Smooth muscle cell of the brain vasculature (primary cell): Measurements from ENCODE around the gene TLE7.

Source experiments
- DNase-seq: peaks from one replicate; pipeline ENCODE4 v3.0.0-alpha.2; 2012; ENCODE audit warnings: low read depth, low spot score

The TLE7 gene

GRCh38 chr16:71412270-71413160 is 29.3 kb downstream of the TLE7 start:
- peak; percentile 23 for DNase-seq

DNA sequence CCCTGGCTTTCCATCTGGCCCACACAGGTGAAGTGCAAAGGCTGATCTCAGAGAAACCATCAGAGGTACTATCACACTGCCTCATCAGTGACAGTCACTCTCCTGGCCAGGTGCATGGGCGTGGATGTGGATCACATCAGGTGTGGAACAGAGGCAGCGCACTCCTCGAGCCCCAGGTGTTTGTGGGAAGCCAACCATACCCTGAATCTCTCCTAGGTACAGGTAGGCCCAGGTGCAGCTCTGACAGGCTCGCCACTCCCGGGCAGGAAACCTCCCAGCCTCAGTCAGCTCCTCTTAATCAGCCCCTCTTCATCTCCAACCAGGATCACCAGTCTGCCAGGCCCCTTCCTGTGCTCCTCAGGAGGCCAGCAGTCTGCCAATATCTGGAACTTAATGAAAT is 31.7 kb downstream of the TLE7 start:
- DNase-seq, result no peak

- no peak for DNase-seq
Observed at GRCh38 chr16:71409011-71409775, 32.7 kb downstream of the TLE7 start.

- no peak for DNase-seq
Observed at GRCh38 chr16:71408536-71408935, 33.3 kb downstream of the TLE7 start.

- DNase-seq, result no peak
Observed at GRCh38 chr16:71407731-71408130, 34.1 kb downstream of the TLE7 start.

DNA sequence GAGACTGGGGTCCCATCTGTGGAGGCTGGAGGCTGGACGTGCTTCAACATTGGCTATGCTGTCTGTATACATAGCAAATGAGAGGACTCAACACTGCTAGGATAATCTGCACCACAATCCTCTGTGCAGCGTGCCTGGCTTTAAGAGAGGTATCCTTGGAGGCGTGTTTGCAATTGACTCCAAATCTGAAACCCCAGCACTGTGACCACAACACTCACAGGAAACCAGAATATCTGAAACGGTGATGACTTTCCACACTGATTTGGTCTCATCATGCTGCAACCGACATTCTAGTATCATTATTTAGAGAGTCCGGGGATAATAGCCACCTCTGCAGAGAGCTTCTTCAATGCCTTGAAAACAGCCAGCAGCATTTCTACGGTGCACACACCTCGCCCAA is 35.1 kb downstream of the TLE7 start:
- DNase-seq, result no peak

DNA sequence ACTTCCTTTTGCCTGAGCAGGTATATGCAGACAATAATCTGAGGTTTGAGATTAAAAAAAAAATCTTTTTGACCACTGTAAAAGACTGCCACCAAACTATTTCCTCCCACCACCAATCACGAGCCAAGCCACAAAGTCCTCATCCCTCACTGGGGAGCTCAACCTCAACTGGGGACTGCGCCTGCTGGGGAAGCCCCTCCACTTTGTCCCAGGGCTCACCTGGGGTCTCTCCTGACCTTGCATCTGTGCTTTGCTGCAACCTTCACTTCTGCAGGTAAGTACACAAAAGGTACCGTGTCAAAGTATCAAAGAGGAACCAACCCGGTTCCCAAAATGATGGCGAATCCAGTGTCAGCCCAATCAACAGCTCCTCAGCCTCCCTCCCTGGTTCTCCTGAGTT is 35.5 kb downstream of the TLE7 start:
- DNase-seq, result no peak

DNA sequence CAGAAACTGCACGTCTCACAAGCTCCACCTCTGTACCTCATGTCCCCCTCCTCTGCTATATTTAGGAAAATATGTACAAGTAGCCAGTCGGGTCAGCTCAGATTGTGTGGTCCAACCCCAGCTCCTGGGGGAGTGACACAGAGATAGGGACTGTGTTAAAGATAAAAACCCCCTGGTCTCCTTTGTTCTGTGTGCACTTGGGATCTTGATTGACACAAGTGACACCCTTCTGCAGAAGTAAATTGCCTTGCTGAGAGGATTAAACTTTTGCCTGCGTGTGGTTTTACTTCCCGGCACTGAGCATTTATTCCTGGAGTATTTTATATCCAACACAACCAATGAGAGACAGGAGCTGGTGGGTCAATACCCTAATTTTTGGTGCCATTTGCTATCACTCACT is 37.5 kb downstream of the TLE7 start:
- DNase-seq, result no peak

GRCh38 chr16:71402674-71403073 is 39.2 kb downstream of the TLE7 start:
- no peak for DNase-seq

DNA sequence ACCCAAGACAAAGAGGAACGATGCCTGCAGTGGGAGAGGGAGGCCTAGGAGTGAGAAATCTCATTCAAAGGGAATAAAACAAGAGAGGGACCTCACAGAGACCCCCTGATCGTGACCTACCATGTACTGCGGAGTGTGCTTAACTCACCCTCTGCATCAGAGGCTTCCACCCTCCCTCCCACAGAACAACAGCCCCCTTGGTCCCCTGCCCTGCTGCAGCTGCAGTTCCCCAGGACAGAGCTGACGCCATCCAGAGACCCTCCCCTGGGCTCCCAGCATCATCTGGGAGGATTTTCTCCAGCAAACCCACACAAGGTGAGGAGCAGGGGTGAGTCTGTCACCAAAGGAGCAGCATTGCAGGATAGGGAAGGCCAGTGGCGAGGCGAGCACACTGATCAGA is 39.8 kb downstream of the TLE7 start:
- DNase-seq, result no peak

DNA sequence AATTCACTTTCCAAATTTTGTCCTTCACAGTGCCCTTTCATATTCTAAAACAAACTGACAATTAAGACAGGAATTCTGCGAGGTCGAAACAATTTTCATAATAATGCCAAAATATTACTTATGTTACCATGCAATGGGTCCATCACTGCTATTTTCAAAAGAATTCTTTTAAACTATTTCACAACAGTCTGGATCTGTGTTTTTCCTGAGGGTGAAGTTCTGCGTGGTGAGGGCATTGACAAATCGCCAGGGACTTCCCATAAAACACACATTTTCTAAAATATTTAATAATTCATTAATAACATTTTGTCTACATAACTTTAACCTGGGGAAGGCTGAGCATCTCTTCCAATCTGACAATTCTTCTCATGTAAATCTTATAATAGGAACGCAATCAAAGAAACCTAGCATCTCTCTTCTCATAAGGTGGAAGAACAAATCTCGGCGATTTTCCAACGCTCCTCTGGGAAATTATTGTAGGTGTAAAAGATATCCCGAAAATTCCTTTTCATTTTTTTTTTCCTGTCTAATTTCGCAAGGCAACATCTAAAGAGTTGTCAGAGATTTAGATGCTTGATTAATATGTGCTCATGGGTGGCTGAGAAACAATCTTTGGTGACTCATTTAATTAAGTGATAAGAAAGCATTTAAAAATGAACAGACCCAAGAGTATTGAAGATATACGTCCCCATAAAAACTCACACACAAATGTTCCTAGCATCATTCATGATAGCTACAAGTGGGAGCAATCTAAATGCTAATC is 41.9 kb downstream of the TLE7 start:
- DNase-seq, result no peak

DNA sequence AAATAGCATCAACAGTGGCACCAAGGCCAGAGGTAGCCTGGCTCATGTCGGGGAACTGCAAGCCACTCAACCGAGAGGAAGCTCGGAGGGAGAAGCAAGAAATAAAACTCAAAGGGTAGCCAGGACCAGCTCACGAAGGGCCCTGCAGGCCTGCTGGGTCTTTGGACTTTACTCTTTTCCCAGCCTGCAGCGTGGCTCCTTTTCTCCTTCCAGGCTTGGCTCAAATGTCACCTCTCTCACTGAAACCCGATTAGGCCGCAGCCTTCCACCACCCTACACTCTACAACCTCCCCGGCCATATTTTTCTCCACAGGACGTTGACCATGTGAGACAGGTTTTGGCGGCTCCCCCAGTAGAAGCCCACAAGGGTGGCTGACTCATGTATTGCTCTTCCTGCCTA is 45.3 kb downstream of the TLE7 start:
- DNase-seq, result no peak

DNA sequence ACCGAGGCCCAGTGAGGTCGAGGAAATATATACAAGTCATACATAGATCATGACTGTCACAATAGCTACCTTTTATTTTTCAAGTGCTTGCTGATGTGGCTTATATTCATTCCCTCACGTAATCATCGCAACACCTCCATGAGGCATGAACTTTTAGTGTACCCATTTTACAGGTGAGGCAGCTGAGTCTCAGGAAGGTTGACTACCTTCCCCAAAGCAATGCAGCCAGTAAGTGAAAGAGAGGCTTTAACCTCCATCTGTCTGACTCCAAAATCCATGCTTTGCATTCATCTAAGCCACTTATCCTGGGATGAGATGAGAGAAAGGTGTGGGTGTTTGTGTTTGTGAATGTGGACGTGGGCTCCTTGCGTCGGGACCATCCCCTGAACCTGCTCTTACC is 52.5 kb downstream of the TLE7 start:
- no peak for DNase-seq

GRCh38 chr16:71387045-71387871 is 54.6 kb downstream of the TLE7 start:
- no peak for DNase-seq

- DNase-seq, result no peak
Observed at GRCh38 chr16:71384073-71384724, 57.7 kb downstream of the TLE7 start.

GRCh38 chr16:71383054-71383773 is 58.6 kb downstream of the TLE7 start:
- no peak for DNase-seq

GRCh38 chr16:71380831-71381230 is 61.0 kb downstream of the TLE7 start:
- DNase-seq, result no peak
